Osteocyte (in vitro differentiated cells): Measurements from ENCODE around the gene TMPRSS3. TPM values are rescaled to one million over a fixed set of nuclear protein-coding genes. Genes with fewer than 3 reads are reported as not detected.
"Not testable (repeated sequence)": the region's sequence is repeated elsewhere in the genome, so short reads cannot be mapped to it uniquely, and the experiment has no call there.

Source experiments
- DNase-seq: peaks from one replicate; pipeline ENCODE4 v3.0.0; 2021; ENCODE audit warnings: mixed read lengths; ENCODE audit not compliant: unreplicated experiment; ENCODE audit errors: extremely low spot score
- H3K27ac Mint-ChIP-seq: one replicate; pipeline ENCODE4 v1.8.0; 2021; ENCODE audit warnings: mild to moderate bottlenecking, mixed read lengths; ENCODE audit not compliant: unreplicated experiment
- H3K27me3 Mint-ChIP-seq: one replicate; pipeline ENCODE4 v1.8.0; 2021; ENCODE audit warnings: mixed read lengths; ENCODE audit not compliant: unreplicated experiment
- H3K36me3 Mint-ChIP-seq: one replicate; pipeline ENCODE4 v1.8.0; 2021; ENCODE audit warnings: mixed read lengths; ENCODE audit not compliant: unreplicated experiment
- H3K4me1 Mint-ChIP-seq: one replicate; pipeline ENCODE4 v1.8.0; 2021; ENCODE audit warnings: mixed read lengths; ENCODE audit not compliant: unreplicated experiment
- H3K4me3 Mint-ChIP-seq: one replicate; pipeline ENCODE4 v1.8.0; 2021; ENCODE audit warnings: mild to moderate bottlenecking, moderate library complexity, mixed read lengths; ENCODE audit not compliant: unreplicated experiment
- H3K9me3 Mint-ChIP-seq: one replicate; pipeline ENCODE4 v1.8.0; 2021; ENCODE audit warnings: mixed read lengths; ENCODE audit not compliant: unreplicated experiment
- CTCF ChIP-seq: fragments of 200-600 bp; sonication (generic); IDR thresholded peaks from 2 replicates; pipeline ENCODE4 v1.5.0; 2021; ENCODE audit warnings: antibody characterized with exemption, mild to moderate bottlenecking, moderate library complexity
- total RNA-seq: library from RNA; stranded (reverse); gene quantifications from 2 replicates; pipeline ENCODE4 v1.2.1, GENCODE V29; 2021

TMPRSS3 gene
- total RNA-seq, 1 donor from 2014 or later = not detected

GRCh38 chr21:42411891-42412635, 16.2 kb upstream of the TMPRSS3 start:
- Mint-ChIP-seq H3K27ac (no peak overlapping the region), H3K4me1 (peaks cover 5% of the 10 kb centered on the region), H3K27me3 (peaks cover 22% of the 10 kb centered on the region), H3K9me3 (no peaks in the 10 kb centered on the region), H3K36me3 (no peaks in the 10 kb centered on the region), H3K4me3 (no peak overlapping the region)
- DNase-seq = no peak
- TF ChIP-seq CTCF = no peak

- DNase-seq = no peak
- no peak overlapping the region for H3K4me3 Mint-ChIP-seq
- TF ChIP-seq CTCF = peak; percentile 19
- H3K27me3 Mint-ChIP-seq = peaks cover 25% of the 10 kb centered on the region
- no peak overlapping the region for H3K27ac Mint-ChIP-seq
- H3K9me3 Mint-ChIP-seq = no peaks in the 10 kb centered on the region
- peaks cover 5% of the 10 kb centered on the region for H3K4me1 Mint-ChIP-seq
- H3K36me3 Mint-ChIP-seq = no peaks in the 10 kb centered on the region
Observed at GRCh38 chr21:42411197-42411869, 15.5 kb upstream of the TMPRSS3 start.

DNA sequence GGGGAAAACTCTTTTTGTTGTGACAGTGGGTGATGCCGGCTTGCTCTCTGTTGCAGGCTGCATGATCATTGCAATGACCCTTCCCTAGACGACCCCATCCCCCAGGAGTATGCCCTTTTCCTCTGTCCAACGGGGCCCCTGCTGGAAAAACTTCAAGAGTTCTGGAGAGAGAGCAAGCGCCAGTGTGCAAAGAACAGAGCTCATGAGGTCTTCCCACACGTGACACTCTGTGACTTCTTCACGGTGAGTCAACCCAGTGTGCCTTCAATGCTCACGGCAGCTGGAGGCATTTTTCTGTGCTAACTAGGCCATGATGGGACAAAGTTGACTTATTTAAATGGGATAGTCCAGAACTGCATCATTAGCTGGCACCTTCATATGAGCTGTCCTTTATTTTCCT, 13.5 kb upstream of the TMPRSS3 start:
- no peak for TF ChIP-seq CTCF
- DNase-seq = no peak
- Mint-ChIP-seq H3K4me1 (no peaks in the 10 kb centered on the region), H3K9me3 (no peaks in the 10 kb centered on the region), H3K27ac (no peak overlapping the region), H3K4me3 (no peak overlapping the region), H3K36me3 (no peaks in the 10 kb centered on the region), H3K27me3 (peaks cover 27% of the 10 kb centered on the region)

DNA sequence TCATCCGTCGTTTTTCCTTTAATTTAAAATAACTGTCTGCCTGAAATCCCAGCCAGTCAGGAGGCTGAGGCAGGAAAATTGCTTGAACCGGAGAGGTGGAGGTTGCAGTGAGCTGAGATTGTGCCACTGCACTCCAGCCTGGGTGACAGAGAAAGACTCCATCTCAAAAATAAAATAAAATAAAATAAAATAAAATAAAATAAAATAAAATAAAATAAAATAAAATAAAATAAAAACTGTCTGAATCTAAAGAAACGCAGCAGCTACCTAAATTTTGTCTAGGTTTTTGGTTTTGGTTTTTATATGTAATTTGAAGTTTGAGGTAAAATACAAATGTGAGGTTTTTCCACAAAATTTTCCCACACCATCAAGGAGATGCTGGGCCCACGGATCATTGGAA, 12.9 kb upstream of the TMPRSS3 start:
- H3K36me3 Mint-ChIP-seq = not testable (repeated sequence)

DNA sequence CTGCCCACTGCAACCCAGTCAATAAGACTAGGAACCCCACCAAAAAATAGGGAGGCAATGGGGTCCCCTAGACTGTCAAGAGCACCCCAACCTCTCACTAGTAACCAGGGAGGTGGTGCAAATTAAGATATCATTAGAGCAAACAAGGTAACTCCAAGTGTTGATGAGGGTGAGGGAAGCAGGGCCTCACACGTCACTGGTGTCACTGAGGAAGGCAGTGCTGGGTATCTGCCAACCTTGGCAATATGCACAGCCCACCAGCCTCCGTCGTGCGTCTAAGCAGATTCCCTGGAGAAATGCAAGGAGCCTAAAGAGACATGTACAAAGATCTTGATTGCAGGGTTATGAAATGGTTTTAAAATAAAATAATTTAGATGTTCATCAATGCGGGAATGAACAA, 11.6 kb upstream of the TMPRSS3 start:
- no peak overlapping the region for H3K27ac Mint-ChIP-seq
- no peak for TF ChIP-seq CTCF
- peaks cover 26% of the 10 kb centered on the region for H3K27me3 Mint-ChIP-seq
- H3K36me3 Mint-ChIP-seq = no peaks in the 10 kb centered on the region
- DNase-seq = no peak
- peaks cover 1% of the 10 kb centered on the region for H3K4me1 Mint-ChIP-seq
- H3K4me3 Mint-ChIP-seq = no peak overlapping the region
- H3K9me3 Mint-ChIP-seq = no peaks in the 10 kb centered on the region

More for the DNA sequence above, 12.9 kb upstream of the TMPRSS3 start:
- H3K4me1 Mint-ChIP-seq, H3K9me3 Mint-ChIP-seq, H3K27ac Mint-ChIP-seq, H3K4me3 Mint-ChIP-seq, DNase-seq: not testable (repeated sequence)
- H3K27me3 Mint-ChIP-seq = peaks cover 27% of the 10 kb centered on the region
